HG03457 (cell line): ENCODE data around the gene FCN1.
"Not testable (repeated sequence)": the region's sequence is repeated elsewhere in the genome, so short reads cannot be mapped to it uniquely, and the experiment has no call there.

ENCODE experiments used
- ATAC-seq: cut with Tn5 transposase; IDR thresholded peaks from one replicate; pipeline ENCODE4 v1.9.1; 2021; ENCODE audit warnings: moderate number of reproducible peaks; ENCODE audit not compliant: unreplicated experiment

The FCN1 gene

GRCh38 chr9:134917431-134918373 is at the start of gene FCN1:
FCN1 (minus strand) TSS chr9:134917912; CDS start chr9:134917871, 41 bp downstream.
- ATAC-seq, result no peak

- ATAC-seq, result no peak
Measured at GRCh38 chr9:134966697-134967546, 49.2 kb upstream of the FCN1 start.

GRCh38 chr9:134966270-134966669 is 48.6 kb upstream of the FCN1 start:
- no peak for ATAC-seq

- no peak for ATAC-seq
Measured at GRCh38 chr9:134965851-134966250, 48.1 kb upstream of the FCN1 start.

GRCh38 chr9:134965411-134965810 is 47.7 kb upstream of the FCN1 start:
- ATAC-seq, result no peak

GRCh38 chr9:134964271-134965055 is 46.8 kb upstream of the FCN1 start:
- ATAC-seq, result no peak

- no peak for ATAC-seq
Measured at GRCh38 chr9:134963546-134963945, 45.8 kb upstream of the FCN1 start.

GRCh38 chr9:134962973-134963364 is 45.3 kb upstream of the FCN1 start:
- no peak for ATAC-seq

GRCh38 chr9:134962065-134962972 is 44.6 kb upstream of the FCN1 start:
- no peak for ATAC-seq

- ATAC-seq, result no peak
Measured at GRCh38 chr9:134961331-134962064, 43.8 kb upstream of the FCN1 start.

- no peak for ATAC-seq
Measured at GRCh38 chr9:134960701-134961181, 43.0 kb upstream of the FCN1 start.

- no peak for ATAC-seq
Measured at GRCh38 chr9:134959971-134960310, 42.2 kb upstream of the FCN1 start.

- ATAC-seq, result no peak
Measured at GRCh38 chr9:134959126-134959970, 41.6 kb upstream of the FCN1 start.

- no peak for ATAC-seq
Measured at GRCh38 chr9:134957945-134958227, 40.2 kb upstream of the FCN1 start.

- ATAC-seq, result no peak
Measured at GRCh38 chr9:134957165-134957944, 39.6 kb upstream of the FCN1 start.

- ATAC-seq, result not testable (repeated sequence)
Measured at GRCh38 chr9:134956387-134956786, 38.7 kb upstream of the FCN1 start.

- no peak for ATAC-seq
Measured at GRCh38 chr9:134955801-134956200, 38.1 kb upstream of the FCN1 start.

- no peak for ATAC-seq
Measured at GRCh38 chr9:134955156-134955555, 37.4 kb upstream of the FCN1 start.
